Measurements from ENCODE around the gene RPS29.

Gene RPS29

GRCh38 chr14:49553106-49553505 is 33.1 kb downstream of the RPS29 start:
- DNase-seq, result no peak

GRCh38 chr14:49551569-49551968 is 34.6 kb downstream of the RPS29 start:
- DNase-seq, result no peak

- DNase-seq, result no peak
These were observed 35.6 kb downstream of the RPS29 start for GRCh38 chr14:49550286-49551184.

GRCh38 chr14:49549881-49550280 is 36.3 kb downstream of the RPS29 start:
- no peak for DNase-seq

GRCh38 chr14:49549446-49549845 is 36.7 kb downstream of the RPS29 start:
- DNase-seq, result no peak

GRCh38 chr14:49546766-49547165 is 39.4 kb downstream of the RPS29 start:
- no peak for DNase-seq

GRCh38 chr14:49545716-49546115 is 40.5 kb downstream of the RPS29 start:
- DNase-seq, result no peak

- no peak for DNase-seq
These were observed 41.1 kb downstream of the RPS29 start for GRCh38 chr14:49545071-49545470.

GRCh38 chr14:49541049-49541448 is 45.1 kb downstream of the RPS29 start:
- no peak for DNase-seq

- no peak for DNase-seq
These were observed 47.3 kb downstream of the RPS29 start for GRCh38 chr14:49538852-49539251.

All from anterior cingulate cortex (tissue), 58 donors.